CD4-positive, alpha-beta T cell treated with Interleukin-21 for 1 hour (primary cell): ENCODE measurements around the gene DNAH14.

Experiments
- DNase-seq: peaks from one replicate; pipeline ENCODE4 v3.0.0-alpha.2; 2020

The DNAH14 gene

GRCh38 chr1:225413708-225414375 lies 484.4 kb downstream of the DNAH14 start:
- no peak for DNase-seq

DNA sequence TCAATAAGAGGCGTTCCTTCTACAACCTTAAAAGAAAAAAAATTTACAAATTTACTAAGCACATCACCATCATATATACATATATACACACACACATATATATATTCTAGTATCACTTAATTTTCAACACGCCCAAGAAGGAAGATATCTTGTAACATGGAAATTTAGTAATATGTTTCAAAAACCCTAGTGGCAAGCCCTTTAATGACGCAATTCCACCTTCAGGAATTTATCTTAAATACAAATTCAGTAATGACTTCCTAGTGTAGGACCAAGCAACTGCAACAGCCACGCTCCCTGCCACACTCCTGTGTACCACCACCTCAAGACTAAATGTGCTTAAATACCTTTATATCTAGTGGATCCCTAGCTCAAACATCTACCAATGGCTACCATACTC lies 485.8 kb downstream of the DNAH14 start:
- DNase-seq, result no peak

GRCh38 chr1:225415967-225416745 lies 486.7 kb downstream of the DNAH14 start:
- DNase-seq, result no peak

GRCh38 chr1:225418059-225418458 lies 488.6 kb downstream of the DNAH14 start:
- DNase-seq, result no peak

DNA sequence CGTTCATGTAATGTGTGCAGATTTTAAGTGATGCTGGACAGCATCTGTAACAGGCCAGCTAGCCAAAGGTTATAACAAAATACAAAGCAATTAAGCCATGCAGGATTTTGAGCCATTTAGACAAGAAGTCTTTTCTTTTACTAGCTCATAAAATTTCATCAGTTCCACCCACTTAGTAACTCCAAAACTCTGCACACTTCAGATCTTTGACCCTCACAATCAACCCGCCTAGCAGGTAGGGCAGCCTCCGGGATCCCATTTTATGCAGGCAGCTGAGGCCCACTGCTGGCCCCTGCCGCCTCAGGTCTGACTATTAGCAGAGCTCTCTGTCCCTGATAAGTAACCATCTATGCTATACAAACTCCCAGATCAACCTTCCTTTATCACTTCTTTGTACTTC lies 489.1 kb downstream of the DNAH14 start:
- DNase-seq, result no peak

DNA sequence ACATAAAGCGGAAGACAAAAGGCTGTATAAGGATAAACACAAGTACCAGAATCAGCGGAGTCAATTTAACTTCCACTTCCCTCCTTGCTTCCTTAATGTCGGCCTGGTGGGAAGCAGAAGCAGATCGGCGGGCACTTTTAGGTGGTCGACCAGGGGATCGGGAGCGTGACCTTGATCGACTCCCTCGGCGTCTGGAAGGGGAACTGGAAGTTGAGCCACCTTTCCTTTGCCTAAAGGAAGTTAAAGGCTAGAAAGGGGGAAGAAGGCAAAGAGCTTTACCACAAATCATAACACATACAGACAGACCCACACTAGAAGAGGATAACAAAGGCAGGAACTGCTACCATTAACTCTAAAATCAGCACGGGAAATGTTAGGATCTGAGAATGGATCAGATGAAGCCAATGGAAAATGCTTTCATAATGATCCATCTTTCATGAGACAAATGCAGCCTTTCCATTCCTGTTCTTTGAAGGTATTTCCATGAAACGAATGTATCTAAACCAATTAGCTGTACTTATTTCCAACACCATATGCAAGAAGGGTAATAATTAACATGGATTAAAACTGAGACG lies 492.6 kb downstream of the DNAH14 start:
- no peak for DNase-seq

- DNase-seq, result no peak
Observed at GRCh38 chr1:225422795-225423517, 493.5 kb downstream of the DNAH14 start.

- DNase-seq, result no peak
Observed at GRCh38 chr1:225423518-225423855, 494.0 kb downstream of the DNAH14 start.

DNA sequence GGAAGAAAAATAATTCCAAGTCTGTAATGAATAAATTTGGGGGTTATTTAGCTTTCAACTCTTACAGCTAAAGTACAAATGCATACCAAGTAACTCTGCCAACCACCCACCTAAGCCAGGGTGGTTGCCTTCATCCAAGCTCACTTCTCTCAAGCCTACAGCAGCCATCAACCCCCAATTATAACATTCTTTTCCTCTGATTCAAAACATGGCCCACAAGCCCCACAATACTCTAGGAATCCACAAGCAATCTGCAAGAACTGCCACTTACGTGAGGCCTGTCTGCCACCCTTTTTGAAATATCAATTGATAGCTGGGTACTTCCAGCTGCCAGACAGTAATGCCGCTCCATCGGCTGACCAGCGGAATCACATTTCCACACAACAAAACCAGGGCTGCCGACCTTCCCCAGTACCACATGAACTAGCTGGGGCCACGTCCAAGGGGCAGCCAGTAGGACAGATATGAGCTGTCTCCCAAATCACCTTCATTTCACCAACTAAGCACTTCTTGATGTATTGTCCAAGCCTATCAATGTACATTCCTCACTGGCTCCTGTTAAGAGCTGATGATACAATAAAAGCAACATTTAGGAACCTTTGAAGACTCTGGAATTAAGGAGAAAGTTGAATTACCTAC lies 495.2 kb downstream of the DNAH14 start:
- no peak for DNase-seq

GRCh38 chr1:225425201-225425786 lies 495.8 kb downstream of the DNAH14 start:
- no peak for DNase-seq

DNA sequence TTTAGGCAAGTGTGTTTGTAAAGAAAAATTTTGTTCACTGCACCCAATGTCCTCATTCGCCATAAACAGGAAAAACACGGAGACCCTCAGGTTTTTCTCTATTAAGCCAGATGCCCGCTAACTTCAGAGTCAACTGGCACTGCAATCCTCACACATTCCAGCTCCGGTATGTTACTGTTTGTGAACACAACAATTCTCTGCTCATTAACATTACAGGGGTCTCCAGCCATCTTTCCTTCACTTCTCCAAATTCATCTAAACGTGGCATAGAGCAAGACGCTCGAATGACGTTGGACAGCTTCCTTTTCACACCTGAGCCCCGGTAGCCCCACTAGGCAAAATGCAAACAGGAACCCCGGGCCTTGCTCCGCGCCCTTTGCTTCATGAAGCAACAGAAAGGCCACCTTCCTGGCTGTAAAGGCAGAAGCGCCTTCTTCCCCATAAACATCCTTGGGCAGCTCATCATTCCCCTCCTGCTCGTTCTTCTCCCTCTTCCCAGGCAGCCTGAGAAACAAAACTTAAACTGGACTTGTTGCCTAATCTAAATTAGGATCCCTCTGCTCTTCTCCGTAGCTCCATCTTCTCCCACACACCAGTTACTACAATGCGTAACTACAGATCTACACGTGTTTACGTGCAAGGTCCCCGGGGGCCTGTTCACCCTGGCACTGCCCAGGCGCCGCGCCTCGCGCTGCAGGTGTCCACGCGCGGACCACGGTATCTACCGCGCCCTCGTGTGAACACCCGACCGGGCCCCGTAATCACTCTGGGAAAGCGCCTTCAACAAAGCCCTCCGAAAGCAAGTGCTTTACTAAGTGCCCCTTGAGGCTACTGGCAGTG lies 497.1 kb downstream of the DNAH14 start:
- peak; percentile 47 for DNase-seq

DNA sequence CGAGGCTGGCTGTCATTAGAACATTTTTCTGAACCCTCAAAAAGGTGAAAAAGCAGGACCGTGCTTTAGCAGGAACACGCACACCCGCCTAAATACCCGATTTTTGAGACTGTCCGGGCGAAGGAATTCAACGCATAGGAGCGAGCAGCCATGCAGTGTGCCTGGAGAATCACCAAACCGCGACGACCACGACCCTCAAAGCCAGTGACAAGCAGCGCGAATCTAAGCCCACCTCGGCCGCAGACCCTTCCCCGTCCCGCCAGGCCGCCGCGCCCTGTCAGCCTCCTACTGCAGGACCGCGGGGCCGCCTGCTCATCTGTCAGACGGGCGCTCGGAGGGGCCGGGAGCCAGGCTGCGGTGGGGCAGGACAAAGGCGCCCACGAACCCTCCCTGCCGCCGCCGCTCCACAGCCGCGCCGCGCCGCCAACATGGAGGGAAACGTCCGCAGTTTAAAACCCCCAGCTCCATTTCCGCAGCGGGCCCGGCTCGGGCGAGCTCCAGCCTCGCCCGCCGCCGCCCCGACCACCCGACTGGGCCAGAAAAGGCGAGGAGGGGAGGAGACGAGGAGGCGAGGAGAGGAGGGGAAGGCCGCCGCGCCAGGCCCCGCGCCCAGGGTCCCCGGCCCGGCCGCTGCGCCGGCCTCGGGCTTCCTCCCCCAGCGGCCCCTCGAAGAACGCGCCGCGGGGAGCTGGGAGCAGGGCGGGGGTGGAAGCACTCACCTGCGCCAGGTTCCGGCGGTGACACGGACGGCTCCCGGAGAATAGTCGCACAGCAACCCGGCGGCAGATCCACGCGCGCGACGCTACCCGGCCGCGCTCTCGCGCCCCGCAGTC lies 498.0 kb downstream of the DNAH14 start, which contains the start of gene LBR:
TSS of gene LBR (minus strand) at position 804 of the 833 bp plus-strand sequence. CDS start 3,963 bp downstream, outside the sequence.
- no peak for DNase-seq

DNA sequence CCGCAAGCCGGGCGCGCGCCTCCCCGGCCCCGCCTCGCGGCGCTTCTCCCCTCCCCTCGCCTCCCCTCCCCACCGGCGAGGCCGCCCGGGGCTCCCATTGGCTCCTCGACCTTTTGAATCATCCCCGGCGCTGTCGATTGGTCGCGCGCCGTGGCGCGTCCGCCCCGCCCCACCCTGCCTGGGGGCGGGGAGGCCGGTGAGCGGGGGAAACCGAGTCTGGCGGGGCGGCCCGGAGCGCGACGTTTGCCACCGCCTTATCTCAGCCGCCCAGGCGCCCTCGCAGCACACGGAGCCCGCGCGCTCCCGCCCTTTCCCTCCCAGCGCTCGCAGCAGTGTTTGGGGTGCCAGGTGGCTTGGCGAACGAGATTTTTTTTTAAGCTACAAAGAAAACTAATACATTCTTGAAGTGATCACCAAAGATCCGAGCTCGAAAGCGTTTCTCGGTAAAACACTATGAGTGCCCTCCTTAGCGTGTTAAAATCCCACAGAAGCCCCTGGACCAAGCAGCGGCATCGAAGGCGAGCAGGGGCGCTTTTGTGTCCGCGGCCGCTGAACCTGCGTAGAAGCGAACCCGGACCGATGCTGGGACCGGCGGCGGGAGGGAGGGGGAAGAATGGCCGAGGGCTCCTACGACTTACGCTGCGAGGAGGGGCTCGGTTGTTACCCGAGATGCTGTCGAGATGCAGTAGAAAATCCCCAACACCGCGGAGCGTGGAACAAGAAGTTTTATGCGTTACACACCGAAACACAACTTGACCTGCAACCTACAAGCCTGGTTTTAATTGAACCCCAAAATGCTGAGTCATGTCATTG lies 498.8 kb downstream of the DNAH14 start:
- peak; percentile 94 for DNase-seq

DNA sequence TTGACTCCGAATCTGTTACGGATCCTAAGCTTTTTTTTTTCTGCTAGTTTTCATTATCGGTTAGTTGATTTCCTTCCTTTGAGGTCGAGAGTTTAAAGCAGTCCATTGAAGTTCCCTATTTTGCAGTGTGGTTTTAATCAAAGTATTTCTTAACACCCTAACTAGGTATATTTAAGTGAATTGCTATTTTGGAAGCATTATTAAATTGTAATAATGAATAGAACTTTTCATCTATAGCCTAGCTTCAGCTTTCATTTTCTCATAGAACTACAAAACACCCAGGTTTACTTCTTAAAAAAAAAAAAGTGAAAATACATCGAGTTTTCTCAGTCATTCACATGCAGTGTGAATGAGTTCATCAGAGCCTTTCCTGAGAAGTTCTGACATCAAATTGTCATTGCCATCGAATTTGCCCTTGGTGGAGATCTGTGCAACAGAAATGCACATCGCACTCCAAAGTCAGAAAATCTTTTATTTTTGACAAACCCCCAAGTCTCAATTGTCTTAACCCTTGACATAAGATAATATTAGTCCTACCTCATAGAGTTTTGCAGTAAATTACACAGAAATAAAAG lies 499.5 kb downstream of the DNAH14 start:
- DNase-seq, result no peak

DNA sequence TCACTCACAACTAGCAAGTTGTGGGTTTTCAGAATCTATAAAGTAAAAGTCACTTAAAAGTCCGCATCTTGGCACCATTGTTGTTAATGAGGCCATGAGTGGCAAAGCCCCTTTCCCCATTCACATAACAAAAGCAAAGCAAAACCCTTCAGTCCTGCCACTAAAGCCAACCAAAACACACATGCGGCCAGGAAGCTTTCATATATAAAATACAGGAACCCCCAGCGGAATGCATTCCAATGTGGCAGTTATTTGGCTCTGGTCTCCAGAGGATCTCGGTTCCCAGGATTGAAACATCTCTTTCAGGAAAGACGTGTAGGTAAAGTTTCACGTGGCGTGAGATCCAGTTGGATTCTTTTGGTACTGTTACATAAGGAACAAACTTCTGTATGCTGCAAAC lies 500.8 kb downstream of the DNAH14 start:
- no peak for DNase-seq

DNA sequence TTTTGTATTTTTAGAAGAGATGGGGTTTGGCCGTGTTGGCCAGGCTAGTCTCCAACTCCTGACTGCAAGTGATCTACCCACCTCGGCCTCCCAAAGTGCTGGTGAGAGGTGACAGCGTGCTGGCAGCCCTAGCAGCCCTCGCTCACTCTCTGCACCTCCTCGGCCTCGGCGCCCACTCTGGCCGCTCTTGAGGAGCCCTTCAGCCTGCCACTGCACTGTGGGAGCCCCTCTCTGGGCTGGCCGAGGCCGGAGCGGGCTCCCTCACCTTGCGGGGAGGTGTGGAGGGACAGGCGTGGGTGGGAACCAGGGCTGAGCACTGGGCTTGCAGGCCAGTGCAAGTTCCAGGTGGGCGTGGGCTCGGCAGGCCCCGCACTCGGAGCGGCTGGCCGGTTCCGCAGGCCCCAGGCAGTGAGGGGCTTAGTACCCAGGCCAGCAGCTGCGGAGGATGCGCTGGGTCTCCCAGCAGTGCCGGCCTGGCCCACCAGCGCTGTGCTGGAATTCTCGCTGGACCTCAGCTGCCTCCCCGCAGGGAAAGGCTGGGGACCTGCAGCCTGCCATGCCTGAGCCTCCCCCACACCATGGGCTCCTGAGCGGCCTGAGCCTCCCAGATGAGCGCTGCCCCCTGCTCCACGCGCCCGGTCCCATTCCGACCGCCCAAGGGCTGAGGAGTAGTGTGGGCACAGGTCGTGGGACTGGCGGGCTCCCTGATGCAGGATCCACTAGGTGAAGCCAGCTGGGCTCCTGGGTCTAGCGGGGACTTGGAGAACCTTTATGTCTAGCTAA lies 501.8 kb downstream of the DNAH14 start:
- DNase-seq, result no peak

DNA sequence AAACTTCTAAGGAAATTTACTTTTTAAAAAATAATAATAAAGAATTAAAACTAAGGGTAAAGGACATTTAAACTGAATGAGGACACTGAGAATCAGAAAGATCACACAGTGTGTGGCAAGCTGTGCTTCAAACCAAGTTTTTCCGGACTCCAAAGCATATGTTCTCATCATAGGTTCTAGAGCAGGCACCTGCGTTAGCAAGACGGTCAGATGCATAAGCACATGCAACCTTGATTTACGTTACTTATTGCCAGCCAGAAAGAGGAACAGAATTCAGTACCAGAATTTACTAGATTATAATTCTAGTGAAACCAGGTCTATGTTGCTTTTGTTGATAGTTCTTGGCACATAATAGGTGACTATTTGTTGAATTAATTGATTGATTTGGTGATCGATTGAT lies 504.6 kb downstream of the DNAH14 start:
- no peak for DNase-seq

GRCh38 chr1:225435076-225435475 lies 505.6 kb downstream of the DNAH14 start:
- no peak for DNase-seq

DNA sequence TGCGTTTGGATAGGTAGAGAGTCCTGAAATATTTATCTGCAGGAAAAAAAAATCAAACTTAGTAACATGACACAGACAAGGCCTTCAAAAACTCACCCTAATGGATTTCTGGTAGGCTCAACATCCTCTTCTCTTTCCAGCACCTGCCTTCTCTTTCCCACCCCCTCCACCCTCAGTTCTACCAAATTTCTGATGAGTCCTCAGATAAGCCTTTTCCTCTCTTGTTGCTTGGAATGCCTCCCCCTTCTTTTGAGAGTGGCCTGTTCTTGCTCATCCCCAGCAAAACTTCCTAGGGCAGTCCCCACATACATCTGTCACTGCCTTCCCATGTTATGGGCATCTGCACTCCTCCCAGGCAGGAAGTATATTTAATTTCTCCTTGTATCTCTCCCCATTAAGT lies 506.0 kb downstream of the DNAH14 start:
- DNase-seq, result no peak
